ENCODE data around the gene TM9SF1. TPM values are rescaled to one million over a fixed set of nuclear protein-coding genes. Genes with fewer than 3 reads are reported as not detected.

Gene TM9SF1, protein sequence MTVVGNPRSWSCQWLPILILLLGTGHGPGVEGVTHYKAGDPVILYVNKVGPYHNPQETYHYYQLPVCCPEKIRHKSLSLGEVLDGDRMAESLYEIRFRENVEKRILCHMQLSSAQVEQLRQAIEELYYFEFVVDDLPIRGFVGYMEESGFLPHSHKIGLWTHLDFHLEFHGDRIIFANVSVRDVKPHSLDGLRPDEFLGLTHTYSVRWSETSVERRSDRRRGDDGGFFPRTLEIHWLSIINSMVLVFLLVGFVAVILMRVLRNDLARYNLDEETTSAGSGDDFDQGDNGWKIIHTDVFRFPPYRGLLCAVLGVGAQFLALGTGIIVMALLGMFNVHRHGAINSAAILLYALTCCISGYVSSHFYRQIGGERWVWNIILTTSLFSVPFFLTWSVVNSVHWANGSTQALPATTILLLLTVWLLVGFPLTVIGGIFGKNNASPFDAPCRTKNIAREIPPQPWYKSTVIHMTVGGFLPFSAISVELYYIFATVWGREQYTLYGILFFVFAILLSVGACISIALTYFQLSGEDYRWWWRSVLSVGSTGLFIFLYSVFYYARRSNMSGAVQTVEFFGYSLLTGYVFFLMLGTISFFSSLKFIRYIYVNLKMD
- 10 to 100 TPM; 45.0 to 50.0 TPM for total RNA-seq
- 53.2 TPM for polyA plus RNA-seq (ENCODE audit: insufficient read depth, low read depth, low replicate concordance)
- long read RNA-seq, donor 1, transcript TM9SF1-201 (6 exons, 2,452 nt) = major isoform, 13 of 31 reads
- long read RNA-seq, donor 1, partial matches to known transcripts = 17 of 31 reads
- long read RNA-seq, donor 1, other reads (novel, unspliced or antisense) = 0 of 31 reads
- long read RNA-seq, donor 2, partial matches to known transcripts = 0 of 7 reads
- long read RNA-seq, donor 2, other reads (novel, unspliced or antisense) = 0 of 7 reads

DNA sequence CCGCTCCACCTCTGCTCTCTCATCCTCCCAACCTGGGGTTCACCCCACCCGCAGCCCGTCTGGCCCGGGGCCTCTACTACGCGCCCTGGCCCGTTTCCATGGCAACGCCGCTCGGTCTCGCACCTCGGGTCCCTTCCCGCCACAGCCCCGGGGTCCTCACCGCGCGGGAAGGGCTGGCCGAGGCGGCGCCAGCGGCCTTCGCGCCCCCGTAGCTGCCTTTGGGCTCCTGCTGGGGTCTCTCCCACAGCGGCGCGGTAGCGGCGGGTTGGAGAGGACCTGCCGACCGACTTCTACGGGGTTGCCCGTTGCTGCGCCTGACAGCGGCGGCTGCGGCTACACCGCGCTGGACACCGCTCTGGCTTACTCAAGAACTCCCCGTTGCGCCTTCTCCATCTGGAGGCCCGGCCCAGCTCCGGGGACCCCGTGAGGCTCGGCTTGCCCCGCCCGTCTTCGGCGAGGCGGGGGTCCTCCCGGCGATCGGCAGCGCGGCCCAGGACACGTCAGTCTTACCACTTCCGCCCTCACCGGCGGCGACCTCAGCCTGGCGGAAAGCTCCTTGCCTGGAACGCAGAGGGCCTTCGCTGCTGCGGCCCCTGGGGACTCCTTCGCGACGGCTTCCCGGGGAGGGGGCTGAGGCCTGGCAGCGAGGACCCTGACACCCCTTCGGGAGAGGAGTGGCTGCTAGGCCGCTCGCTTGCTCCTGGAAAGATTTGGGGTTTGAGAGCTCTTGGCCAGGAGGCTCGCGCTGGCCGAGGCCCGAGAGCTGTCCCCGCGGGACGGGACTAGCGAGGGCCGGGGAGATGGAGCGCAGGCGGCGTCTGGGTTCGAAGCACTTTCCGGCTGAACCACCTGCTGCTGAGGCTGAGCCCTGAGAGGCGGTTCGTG lies at the start of gene TM9SF1:
TM9SF1 (minus strand) TSS at position 256 of the 885 bp plus-strand sequence. CDS start 422 bp downstream, outside the sequence.
- intact Hi-C loops (cut with DNase I; ENCODE audit: low total_unique reads) = no loop called here
- Histone ChIP-seq H3K4me1 (peaks cover 12% of the 10 kb centered on the region), H3K9me3 (no peaks in the 10 kb centered on the region), H3K4me3 (peak within 1 kb of the TSS; percentile 72 to 98), H3K36me3 (ENCODE audit: low read depth, missing control alignments) (no peaks in the 10 kb centered on the region), H3K27ac (peak within 1 kb of the TSS; percentile 96 to 98), H3K27me3 (no peaks in the 10 kb centered on the region)
- DNase-seq = peak; percentile 91
- no peak for TF ChIP-seq POLR2A (IDR thresholded peaks at IDR 0.05)
- 0 to 1% methylated on average over 52 to 84 of the region's 89 CpGs for WGBS, 2 donors

DNA sequence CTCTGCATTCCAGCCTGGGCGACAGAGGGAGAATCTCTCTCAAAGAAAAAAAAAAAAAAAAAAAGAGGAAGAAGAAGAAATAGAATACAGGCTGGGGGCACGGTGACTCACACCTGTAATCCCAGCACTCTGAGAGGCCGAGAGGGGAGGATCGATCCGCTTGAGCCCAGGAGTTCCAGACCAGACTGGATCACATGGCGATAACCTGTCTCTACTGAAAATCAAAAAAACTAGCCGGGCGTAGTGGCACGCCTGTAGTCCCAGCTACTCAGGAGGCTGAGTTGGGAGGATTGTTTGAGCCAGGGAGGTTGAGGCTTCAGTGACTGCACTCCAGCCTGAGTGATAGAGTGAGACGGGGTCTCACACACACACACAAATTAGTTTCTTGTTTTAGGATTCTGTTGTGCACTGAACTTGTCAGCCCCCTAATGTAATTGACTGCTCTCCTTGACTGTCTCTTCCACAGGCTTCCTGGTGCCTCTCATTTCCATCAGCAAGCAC lies 48.1 kb upstream of the TM9SF1 start:
- Histone ChIP-seq H3K9me3 (no peaks in the 10 kb centered on the region), H3K4me1 (peaks cover 18% of the 10 kb centered on the region), H3K36me3 (ENCODE audit: low read depth, missing control alignments) (no peaks in the 10 kb centered on the region), H3K27ac (peak overlapping the region; percentile 94 to 97), H3K27me3 (no peaks in the 10 kb centered on the region), H3K4me3 (peak overlapping the region; percentile 72)
- TF ChIP-seq, protein P1, sequence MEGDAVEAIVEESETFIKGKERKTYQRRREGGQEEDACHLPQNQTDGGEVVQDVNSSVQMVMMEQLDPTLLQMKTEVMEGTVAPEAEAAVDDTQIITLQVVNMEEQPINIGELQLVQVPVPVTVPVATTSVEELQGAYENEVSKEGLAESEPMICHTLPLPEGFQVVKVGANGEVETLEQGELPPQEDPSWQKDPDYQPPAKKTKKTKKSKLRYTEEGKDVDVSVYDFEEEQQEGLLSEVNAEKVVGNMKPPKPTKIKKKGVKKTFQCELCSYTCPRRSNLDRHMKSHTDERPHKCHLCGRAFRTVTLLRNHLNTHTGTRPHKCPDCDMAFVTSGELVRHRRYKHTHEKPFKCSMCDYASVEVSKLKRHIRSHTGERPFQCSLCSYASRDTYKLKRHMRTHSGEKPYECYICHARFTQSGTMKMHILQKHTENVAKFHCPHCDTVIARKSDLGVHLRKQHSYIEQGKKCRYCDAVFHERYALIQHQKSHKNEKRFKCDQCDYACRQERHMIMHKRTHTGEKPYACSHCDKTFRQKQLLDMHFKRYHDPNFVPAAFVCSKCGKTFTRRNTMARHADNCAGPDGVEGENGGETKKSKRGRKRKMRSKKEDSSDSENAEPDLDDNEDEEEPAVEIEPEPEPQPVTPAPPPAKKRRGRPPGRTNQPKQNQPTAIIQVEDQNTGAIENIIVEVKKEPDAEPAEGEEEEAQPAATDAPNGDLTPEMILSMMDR (IDR thresholded peaks at IDR 0.05) = no peak
- intact Hi-C loops (cut with DNase I; ENCODE audit: low total_unique reads) = loop anchor here (5.0 kb wide), 1 partner anchor 59 kb away; no protein-coding TSS in a partner anchor
- no peak for DNase-seq
- 28 to 50% methylated on average over 10 of the region's 10 CpGs for WGBS, 2 donors

DNA sequence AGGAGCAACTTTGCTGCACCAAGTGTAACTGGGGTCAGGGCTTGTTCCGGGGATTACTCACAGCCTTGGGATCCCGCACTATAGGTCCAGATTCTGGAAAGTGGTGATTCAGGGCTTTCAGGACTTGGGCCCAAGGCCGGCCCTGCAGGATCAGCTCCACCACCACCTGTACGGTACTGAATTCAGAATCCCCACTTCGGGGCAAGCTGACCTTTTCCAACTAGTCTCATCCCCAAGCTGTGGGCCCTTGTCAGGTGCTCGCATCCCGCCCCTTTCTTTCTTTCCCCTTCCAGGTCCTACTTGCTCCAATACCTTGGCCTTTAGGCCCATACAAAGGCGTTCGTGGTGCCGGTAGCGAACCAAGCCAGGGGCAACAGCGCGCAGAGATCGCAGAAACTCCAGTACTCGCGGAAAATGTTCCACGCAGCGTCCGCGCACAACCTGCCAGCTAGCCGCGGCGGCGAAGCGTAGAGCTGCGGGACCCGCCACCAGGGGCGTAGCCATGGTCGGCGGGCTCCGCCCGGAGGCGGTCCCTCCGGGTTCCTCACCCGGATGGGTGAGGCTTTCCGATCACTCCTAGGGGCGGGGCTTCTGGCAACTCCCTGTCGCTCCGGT lies 46.7 kb upstream of the TM9SF1 start:
- H3K36me3 ChIP-seq (ENCODE audit: low read depth, missing control alignments) = no peaks in the 10 kb centered on the region
- H3K27me3 ChIP-seq = no peaks in the 10 kb centered on the region
- intact Hi-C loops (cut with DNase I; ENCODE audit: low total_unique reads) = loop anchor here (5.0 kb wide), 1 partner anchor 60 kb away; no protein-coding TSS in a partner anchor
- no peaks in the 10 kb centered on the region for H3K9me3 ChIP-seq
- peak overlapping the region; percentile 72 for H3K4me3 ChIP-seq
- no peak for TF ChIP-seq POLR2A (IDR thresholded peaks at IDR 0.05)
- TF ChIP-seq, protein P1 (IDR thresholded peaks at IDR 0.05) = peak; percentile 58 to 66 (median 65)
- 0 to 3% methylated on average over 18 to 27 of the region's 39 CpGs for WGBS, 2 donors
- peak; percentile 93 for DNase-seq
- peaks cover 18% of the 10 kb centered on the region for H3K4me1 ChIP-seq
- H3K27ac ChIP-seq = peak overlapping the region; percentile 94 to 97

DNA sequence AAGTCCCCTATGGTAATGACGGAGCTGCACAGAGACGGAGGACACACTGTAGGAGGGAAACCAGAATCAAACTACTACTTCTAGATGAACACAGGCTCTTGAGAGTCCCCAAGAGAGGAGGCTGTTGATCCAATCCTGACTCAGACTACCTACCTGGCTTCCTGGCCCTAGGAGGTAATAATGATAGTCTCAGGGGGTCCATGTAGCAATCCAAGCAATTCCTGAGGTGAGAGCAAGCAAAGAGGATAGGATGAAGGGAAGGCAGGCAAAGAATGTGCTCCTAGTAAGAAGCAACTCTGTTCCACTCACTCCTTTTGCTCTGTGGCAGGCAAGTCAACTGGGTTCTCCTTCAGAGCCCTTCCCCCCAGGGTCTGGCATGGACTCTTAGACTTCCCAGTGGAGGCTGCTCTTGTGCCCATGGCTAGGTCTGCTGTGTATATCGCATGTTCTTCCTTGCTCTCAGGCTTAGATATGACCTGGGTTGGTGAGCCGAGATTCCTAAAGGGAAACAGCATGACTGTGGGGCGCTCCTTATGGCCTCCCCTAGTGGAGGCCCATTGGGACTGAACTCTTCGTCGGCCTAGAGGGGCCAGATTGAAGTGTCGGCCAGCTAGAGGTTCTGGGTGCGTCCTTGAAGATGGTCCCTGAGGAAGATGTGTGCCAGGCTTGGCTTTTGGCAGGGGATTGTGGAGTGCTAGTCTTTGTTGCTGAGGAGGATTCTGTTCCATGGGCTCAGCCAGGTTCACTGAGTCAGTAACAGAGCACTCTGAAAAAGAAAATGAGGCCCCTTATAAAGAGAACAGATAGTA lies 45.1 kb upstream of the TM9SF1 start:
- intact Hi-C loops (cut with DNase I; ENCODE audit: low total_unique reads) = loop anchor here (5.0 kb wide), 1 partner anchor 62 kb away; no protein-coding TSS in a partner anchor
- Histone ChIP-seq H3K36me3 (ENCODE audit: low read depth, missing control alignments) (no peaks in the 10 kb centered on the region), H3K27me3 (no peaks in the 10 kb centered on the region), H3K4me3 (no peak overlapping the region), H3K4me1 (peaks cover 18% of the 10 kb centered on the region), H3K27ac (peak overlapping the region in 1 of 2 donors; percentile 37), H3K9me3 (no peaks in the 10 kb centered on the region)
- TF ChIP-seq, protein P1 (IDR thresholded peaks at IDR 0.05) = no peak
- no peak for TF ChIP-seq POLR2A (IDR thresholded peaks at IDR 0.05)
- no peak for DNase-seq
- 65 to 79% methylated on average over 9 of the region's 9 CpGs for WGBS, 2 donors

Data from testis (tissue), 5 donors.